Keratinocyte (primary cell): Measurements from ENCODE around the gene IRF8. TPM values are rescaled to one million over a fixed set of nuclear protein-coding genes. Genes with fewer than 3 reads are reported as not detected.

ENCODE experiments used
- DNase-seq: peaks from one replicate; pipeline ENCODE4 v3.0.0-alpha.2; 2011; ENCODE audit warnings: low read depth, missing footprints, low spot score
- FAIRE-seq: peaks from 2 replicates; lab custom pipeline; 2011; peaks lifted over from hg19 to GRCh38; lab: Jason Lieb, UNC
- H2AFZ ChIP-seq: 2 replicates; pipeline ENCODE4 v1.6.0; 2012; ENCODE audit warnings: low read length, control low read depth, inconsistent platforms; ENCODE audit not compliant: control insufficient read depth
- H3K27ac ChIP-seq: 2 replicates; pipeline ENCODE4 v1.5.1; 2011; ENCODE audit warnings: low read length; ENCODE audit not compliant: control insufficient read depth, insufficient read depth
- H3K27me3 ChIP-seq: 3 replicates; pipeline ENCODE4 v1.6.0; 2011; ENCODE audit warnings: low read length; ENCODE audit not compliant: control insufficient read depth, insufficient read depth; ENCODE audit errors: extremely low read depth
- H3K36me3 ChIP-seq, 2 experiments: 2 replicates in 1 of 2; 3 replicates in 1 of 2; pipeline ENCODE4 v1.5.1; 2011; ENCODE audit warnings: low read length in 2 of 2, mild to moderate bottlenecking in 1 of 2; ENCODE audit not compliant: control insufficient read depth in 2 of 2, insufficient read depth in 2 of 2; ENCODE audit errors: extremely low read depth in 1 of 2
- H3K4me1 ChIP-seq: 3 replicates; pipeline ENCODE4 v1.5.1; 2011; ENCODE audit warnings: low read length; ENCODE audit not compliant: control insufficient read depth, insufficient read depth; ENCODE audit errors: extremely low read depth
- H3K4me2 ChIP-seq: 3 replicates; pipeline ENCODE4 v1.6.0; 2011; ENCODE audit warnings: low read depth, low read length; ENCODE audit not compliant: control insufficient read depth, insufficient read depth; ENCODE audit errors: extremely low read depth
- H3K4me3 ChIP-seq, 3 experiments: fragments of 200-600 bp in 1 of 3; sonication (generic) in 1 of 3; 2 replicates in 2 of 3; 3 replicates in 1 of 3; pipeline ENCODE4 v1.5.1; 2011 to 2016; ENCODE audit warnings: low read length in 3 of 3, mild to moderate bottlenecking in 3 of 3, control low read depth in 2 of 3, inconsistent platforms in 1 of 3, low read depth in 1 of 3, mixed read lengths in 1 of 3, mixed run types in 1 of 3, moderate library complexity in 1 of 3; ENCODE audit not compliant: control insufficient read depth in 2 of 3, insufficient read depth in 2 of 3; ENCODE audit errors: extremely low read depth in 1 of 3
- H3K79me2 ChIP-seq: 2 replicates; pipeline ENCODE4 v1.6.0; 2012; ENCODE audit warnings: low read length; ENCODE audit not compliant: control insufficient read depth, insufficient read depth
- H3K9ac ChIP-seq: 3 replicates; pipeline ENCODE4 v1.6.0; 2011; ENCODE audit warnings: low read length; ENCODE audit not compliant: control insufficient read depth, insufficient read depth; ENCODE audit errors: extremely low read depth
- H3K9me1 ChIP-seq: 3 replicates; pipeline ENCODE4 v1.6.0; 2011; ENCODE audit warnings: low read length; ENCODE audit not compliant: control insufficient read depth, insufficient read depth; ENCODE audit errors: extremely low read depth
- H3K9me3 ChIP-seq: 2 replicates; pipeline ENCODE4 v1.5.1; 2012; ENCODE audit warnings: low read depth, low read length; ENCODE audit not compliant: control insufficient read depth
- H4K20me1 ChIP-seq: 3 replicates; pipeline ENCODE4 v1.6.0; 2011; ENCODE audit warnings: low read length; ENCODE audit not compliant: control insufficient read depth, insufficient read depth; ENCODE audit errors: extremely low read depth
- CTCF ChIP-seq, 3 experiments: IDR thresholded peaks in 1 of 3; conservative IDR thresholded peaks in 1 of 3; optimal IDR thresholded peaks in 1 of 3; 2 replicates in 2 of 3; 3 replicates in 1 of 3; pipeline versions ENCODE3 to v1.5.1; 2011; ENCODE audit warnings: low read length in 3 of 3, mild to moderate bottlenecking in 3 of 3, moderate library complexity in 2 of 3, control low read depth in 1 of 3, inconsistent platforms in 1 of 3; ENCODE audit not compliant: insufficient read depth in 2 of 3; ENCODE audit errors: extremely low read depth in 1 of 3
- EZH2 ChIP-seq: IDR thresholded peaks from one replicate; pipeline ENCODE4 v1.6.1; 2012; ENCODE audit warnings: inconsistent platforms, mild to moderate bottlenecking, low read length, moderate library complexity
- dilution Hi-C: fragments of 300-500 bp; cut with MboI; formaldehyde crosslinking; loops from one replicate; pipeline ENCODE4 v1.7.0; 2020; ENCODE audit warnings: low sequenced_read_pairs; ENCODE audit not compliant: extremely low pct_ligation_motif_present
- polyA plus RNA-seq, 5 experiments: library from polyadenylated mRNA; depleted of rRNA in 3 of 5; stranded (reverse) in 3 of 5; stranded (forward) in 1 of 5; unstranded in 1 of 5; fragments of >200 nt; gene quantifications; 1 replicate in 1 of 5; 2 replicates in 3 of 5; 3 replicates in 1 of 5; pipeline versions ENCODE4 v1.2.1 to v1.2.3, GENCODE V29; 2011 to 2012; ENCODE audit warnings: missing spikeins in 2 of 5, low read depth in 1 of 5, low replicate concordance in 1 of 5

Gene IRF8
- polyA plus RNA-seq, 1 donor (not counting 4 experiments of a cell fraction or from before 2014, with no cell fraction given) = not detected

GRCh38 chr16:85961988-85962915 is 63.3 kb downstream of the IRF8 start:
- H4K20me1 ChIP-seq = no peaks in the 10 kb centered on the region
- no peak for DNase-seq
- H3K4me1 ChIP-seq = no peaks in the 10 kb centered on the region
- no peaks in the 10 kb centered on the region for H3K9me1 ChIP-seq
- dilution Hi-C loops = no loop called here
- no peak overlapping the region for H3K4me2 ChIP-seq
- no peak overlapping the region for H3K27ac ChIP-seq
- H3K9me3 ChIP-seq = no peaks in the 10 kb centered on the region
- TF ChIP-seq EZH2 (no peak), CTCF (optimal IDR thresholded peaks at IDR 0.05 in 1 of 3, IDR thresholded peaks at IDR 0.05 in 1 of 3, conservative IDR thresholded peaks at IDR 0.05 in 1 of 3; ENCODE audit: extremely low read depth in 1 of 3, insufficient read depth in 2 of 3, low read length in 3 of 3) (no peak)
- no peak overlapping the region for H3K9ac ChIP-seq
- no peak overlapping the region for H3K4me3 ChIP-seq
- no peaks in the 10 kb centered on the region for H3K79me2 ChIP-seq
- H2AFZ ChIP-seq = no peak overlapping the region
- H3K36me3 ChIP-seq = no peaks in the 10 kb centered on the region
- no peak for FAIRE-seq
- no peaks in the 10 kb centered on the region for H3K27me3 ChIP-seq

GRCh38 chr16:85963753-85964285 is 64.9 kb downstream of the IRF8 start:
- H3K36me3 ChIP-seq = no peaks in the 10 kb centered on the region
- H3K4me1 ChIP-seq = no peaks in the 10 kb centered on the region
- no peaks in the 10 kb centered on the region for H4K20me1 ChIP-seq
- no peaks in the 10 kb centered on the region for H3K9me3 ChIP-seq
- no peak overlapping the region for H3K4me3 ChIP-seq
- H3K4me2 ChIP-seq = no peak overlapping the region
- no peak overlapping the region for H3K27ac ChIP-seq
- H3K9me1 ChIP-seq = no peaks in the 10 kb centered on the region
- DNase-seq = no peak
- no peaks in the 10 kb centered on the region for H3K79me2 ChIP-seq
- H3K27me3 ChIP-seq = peaks cover 6% of the 10 kb centered on the region
- dilution Hi-C loops = no loop called here
- no peak overlapping the region for H3K9ac ChIP-seq
- TF ChIP-seq EZH2 (no peak), CTCF (optimal IDR thresholded peaks at IDR 0.05 in 1 of 3, IDR thresholded peaks at IDR 0.05 in 1 of 3, conservative IDR thresholded peaks at IDR 0.05 in 1 of 3; ENCODE audit: extremely low read depth in 1 of 3, insufficient read depth in 2 of 3, low read length in 3 of 3) (no peak)
- H2AFZ ChIP-seq = no peak overlapping the region
- FAIRE-seq = no peak
